SH-SY5Y (cell line): ENCODE data around the gene RNGTT.

Experiments
- GATA2 ChIP-seq: IDR thresholded peaks from 2 replicates; pipeline ENCODE4 v1.6.1; 2011; ENCODE audit warnings: mild to moderate bottlenecking, low read depth, low read length
- GATA3 ChIP-seq: IDR thresholded peaks from 2 replicates; pipeline ENCODE4 v1.6.1; 2011; ENCODE audit warnings: low read depth, mild to moderate bottlenecking, low read length, moderate library complexity

- TF ChIP-seq GATA2: no peak
- no peak for TF ChIP-seq GATA3
Observed at GRCh38 chr6:88975369-88975768, 12.0 kb upstream of the RNGTT start.
